Panc1 (cell line): Measurements from ENCODE around the gene STK32C. TPM values are rescaled to one million over a fixed set of nuclear protein-coding genes. Genes with fewer than 3 reads are reported as not detected.

Experiments used
- ATAC-seq: fragments of 200-7000 bp; cut with Tn5 transposase; 2 replicates; pipeline ENCODE4 v1.9.1; 2020; ENCODE audit warnings: mild to moderate bottlenecking, moderate library complexity
- BruUV-seq: library from RNA; stranded (reverse); fragments of 400-500 nt; replicated peaks from 2 replicates; lab custom pipeline; 2021; lab: Mats Ljungman, UMichigan
- CTCF ChIA-PET: fragments of 300-600 bp; sonication (Branson Sonifier 250); formaldehyde crosslinking; loops from one replicate; lab custom pipeline; 2022; ENCODE audit warnings: antibody characterized with exemption; lab: Charles Lee
- POLR2A ChIA-PET: fragments of 300-600 bp; sonication (Branson Sonifier 250); formaldehyde crosslinking; loops from one replicate; lab custom pipeline; 2022; ENCODE audit warnings: antibody characterized with exemption; lab: Charles Lee
- DNase-seq: peaks from one replicate; pipeline ENCODE4 v3.0.0-alpha.2; 2010; ENCODE audit warnings: low read depth, low spot score
- H3K27ac ChIP-seq: 2 replicates; pipeline ENCODE4 v1.5.1; 2011; ENCODE audit warnings: mild to moderate bottlenecking, low read length, inconsistent platforms
- H3K27me3 ChIP-seq: fragments of 200-500 bp; sonication (Bioruptor generic); 2 replicates; pipeline ENCODE4 v1.6.0; 2014; ENCODE audit warnings: low read length, inconsistent platforms; ENCODE audit not compliant: control insufficient read depth, insufficient read depth
- H3K36me3 ChIP-seq: fragments of 200-500 bp; sonication (Bioruptor generic); 2 replicates; pipeline ENCODE4 v1.5.1; 2014; ENCODE audit warnings: inconsistent platforms, mild to moderate bottlenecking, low read length, moderate library complexity; ENCODE audit not compliant: control insufficient read depth, insufficient read depth
- H3K4me1 ChIP-seq: 2 replicates; pipeline ENCODE4 v1.5.1; 2011; ENCODE audit warnings: inconsistent platforms, mild to moderate bottlenecking, low read length, moderate library complexity; ENCODE audit not compliant: control insufficient read depth, insufficient read depth
- H3K4me3 ChIP-seq, 2 experiments: 2 replicates each; pipeline ENCODE4 v1.5.1; 2011 to 2012; ENCODE audit warnings: low read depth in 2 of 2, low read length in 2 of 2, mild to moderate bottlenecking in 2 of 2, inconsistent platforms in 1 of 2, moderate library complexity in 1 of 2
- H3K9me3 ChIP-seq: fragments of 200-500 bp; sonication (Bioruptor generic); 2 replicates; pipeline ENCODE4 v1.5.1; 2014; ENCODE audit warnings: low read depth, mild to moderate bottlenecking, inconsistent platforms, low read length, moderate library complexity; ENCODE audit not compliant: control insufficient read depth, insufficient read depth
- CTCF ChIP-seq: fragments of 450-650 bp; IDR thresholded peaks from 2 replicates; pipeline ENCODE4 v1.5.1; 2017; ENCODE audit warnings: mild to moderate bottlenecking
- POLR2AphosphoS5 ChIP-seq: IDR thresholded peaks from 2 replicates; pipeline ENCODE4 v1.6.1; 2012; ENCODE audit warnings: mild to moderate bottlenecking, low read depth, low read length, moderate library complexity
- REST ChIP-seq, 2 experiments: IDR thresholded peaks; 2 replicates each; pipeline ENCODE4 v1.6.1; 2011 to 2012; ENCODE audit warnings: low read depth in 2 of 2, control low read depth in 1 of 2, low read length in 1 of 2, mild to moderate bottlenecking in 1 of 2, moderate library complexity in 1 of 2; ENCODE audit not compliant: insufficient read depth in 1 of 2
- SIN3A ChIP-seq: IDR thresholded peaks from 2 replicates; pipeline ENCODE4 v1.6.1; 2012; ENCODE audit warnings: low read depth, mild to moderate bottlenecking, low read length, moderate library complexity, borderline replicate concordance; ENCODE audit not compliant: insufficient read depth
- TCF7L2 ChIP-seq: IDR thresholded peaks from 2 replicates; pipeline ENCODE4 v1.6.1; 2011; ENCODE audit warnings: mild to moderate bottlenecking, low read depth, low read length, inconsistent platforms
- in situ Hi-C: cut with HindIII; loops from 2 replicates; pipeline ENCODE4 v1.10.0; 2016; ENCODE audit warnings: low sequenced_read_pairs, low pct_unique_long_range_greater_than_20kb
- intact Hi-C: fragments of 100-400 bp; cut with micrococcal nuclease; formaldehyde crosslinking; loops from one replicate; pipeline ENCODE4 v1.10.0; 2022; ENCODE audit not compliant: unreplicated experiment
- total RNA-seq: library from RNA; stranded (reverse); gene quantifications from one replicate; pipeline ENCODE4 v1.2.1, GENCODE V29; 2021; ENCODE audit not compliant: unreplicated experiment

The STK32C gene
- total RNA-seq, 1 experiment from 2014 or later = 53.7 TPM

DNA sequence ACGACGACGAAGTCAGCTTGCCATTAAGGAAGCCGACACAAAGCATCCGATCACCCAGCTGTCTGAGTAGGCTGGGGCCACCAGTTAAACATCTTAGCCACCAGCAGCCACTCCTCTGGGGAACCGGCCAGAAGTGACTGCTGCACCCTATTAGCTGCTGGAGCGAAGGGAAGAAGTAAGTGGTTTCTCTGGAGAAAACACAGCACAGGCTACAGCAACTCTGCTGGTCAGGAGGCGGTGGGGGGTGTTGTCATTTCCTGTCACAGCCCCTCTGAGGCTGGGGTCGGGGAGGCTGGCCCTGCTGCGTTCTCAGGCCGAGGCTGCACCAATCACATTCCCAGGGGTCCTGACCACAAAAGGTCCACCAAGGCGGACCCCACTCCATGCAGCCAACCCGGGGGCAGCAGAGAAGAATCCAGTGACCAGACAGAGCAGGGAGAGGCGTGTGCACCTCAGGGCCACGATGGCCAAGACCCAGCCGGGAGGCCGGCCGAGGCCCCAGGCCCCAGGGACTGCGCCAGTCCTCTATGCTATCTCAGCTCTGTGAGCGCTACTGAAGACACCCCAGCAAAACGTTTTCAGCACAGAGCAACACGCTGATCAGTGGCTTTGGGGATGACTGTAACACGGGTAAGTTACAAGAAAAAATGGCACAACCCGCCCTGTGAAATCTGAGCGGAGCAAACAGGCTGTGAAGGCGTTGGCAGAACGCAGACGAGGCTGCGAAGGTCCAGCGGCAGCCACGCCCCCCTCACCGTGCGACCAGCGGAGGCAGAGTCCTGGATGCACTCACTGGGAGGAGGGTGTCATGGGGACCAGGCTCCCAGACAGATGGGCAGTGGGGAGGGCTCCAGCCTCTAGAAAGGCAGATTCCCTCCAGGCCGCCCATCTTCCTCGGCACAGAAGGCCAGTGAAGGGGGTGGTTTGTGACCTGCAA is 24.8 kb downstream of the STK32C start:
- H3K27ac ChIP-seq = no peak overlapping the region
- DNase-seq = no peak
- H3K4me1 ChIP-seq = peaks cover 8% of the 10 kb centered on the region
- BruUV-seq = no TSS peak
- ATAC-seq = peak; percentile 28
- no peaks in the 10 kb centered on the region for H3K9me3 ChIP-seq
- ChIA-PET POLR2A (no interaction called here), CTCF (interaction anchor here (0.6 kb wide), 1 partner anchor 39 kb away, joined by 3 read pairs; no protein-coding TSS in a partner anchor)
- no peaks in the 10 kb centered on the region for H3K27me3 ChIP-seq
- no peaks in the 10 kb centered on the region for H3K36me3 ChIP-seq
- TF ChIP-seq POLR2AphosphoS5 (no peak), CTCF (no peak), TCF7L2 (no peak), SIN3A (no peak), REST (IDR thresholded peaks at IDR 0.05; ENCODE audit: insufficient read depth in 1 of 2, low read depth in 2 of 2, low read length in 1 of 2) (no peak)
- in situ Hi-C loops (no loop called here), intact Hi-C loops (no loop called here)
- no peak overlapping the region for H3K4me3 ChIP-seq

DNA sequence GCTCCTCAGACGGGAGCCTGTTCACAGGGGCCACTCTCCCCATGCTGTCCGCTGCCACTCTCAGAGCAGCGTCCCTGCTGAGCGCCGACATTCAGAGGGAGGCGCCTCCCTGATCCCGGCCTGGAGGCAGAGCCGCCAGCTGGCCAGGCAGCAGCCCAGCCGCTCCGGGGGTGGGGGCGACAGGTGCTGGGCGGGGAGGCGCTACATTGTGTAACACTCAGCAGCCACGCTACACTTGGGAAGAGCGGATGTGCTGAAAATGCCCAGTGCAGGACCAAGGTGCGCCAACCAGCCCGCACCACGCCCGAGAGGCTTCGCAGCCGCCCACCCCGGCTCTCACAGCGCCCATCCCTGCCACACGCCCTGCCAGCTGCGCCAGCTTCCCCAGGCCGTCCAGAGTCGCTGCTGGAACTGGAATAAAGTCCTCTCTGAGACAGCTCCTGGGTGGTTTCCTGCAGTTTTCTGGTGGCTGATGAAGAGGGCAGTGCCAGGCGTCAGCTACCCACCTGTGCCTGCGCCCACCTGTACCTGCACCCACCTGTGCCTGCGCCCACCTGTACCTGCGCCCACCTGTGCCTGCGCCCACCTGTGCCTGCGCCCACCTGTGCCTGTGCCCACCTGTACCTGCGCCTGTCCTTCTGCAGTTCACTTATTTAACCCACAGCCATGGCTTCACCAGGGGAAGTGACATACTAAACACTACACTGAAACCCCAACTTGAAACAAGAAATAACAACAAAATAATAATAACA is 25.7 kb downstream of the STK32C start:
- TF ChIP-seq SIN3A = no peak
- TF ChIP-seq CTCF = no peak
- no peak for TF ChIP-seq POLR2AphosphoS5
- TF ChIP-seq REST (IDR thresholded peaks at IDR 0.05; ENCODE audit: insufficient read depth in 1 of 2, low read depth in 2 of 2, low read length in 1 of 2) = no peak
- TF ChIP-seq TCF7L2 = no peak
- Histone ChIP-seq H3K36me3 (no peaks in the 10 kb centered on the region), H3K27ac (no peak overlapping the region), H3K4me3 (no peak overlapping the region), H3K27me3 (no peaks in the 10 kb centered on the region), H3K9me3 (no peaks in the 10 kb centered on the region), H3K4me1 (peaks cover 8% of the 10 kb centered on the region)
- CTCF ChIA-PET = interaction anchor here (0.6 kb wide), 1 partner anchor 38 kb away, joined by 3 read pairs; no protein-coding TSS in a partner anchor
- POLR2A ChIA-PET = no interaction called here
- ATAC-seq (peak; percentile 33), DNase-seq (no peak)
- in situ Hi-C loops (no loop called here), intact Hi-C loops (no loop called here)
- no TSS peak for BruUV-seq
